Fibroblast of lung (primary cell): Measurements from ENCODE around the gene EDDM13.

Source experiments
- CTCF ChIP-seq, 2 donors: IDR thresholded peaks in 1 of 2; conservative IDR thresholded peaks in 1 of 2; 1 replicate in 1 of 2; 2 replicates in 1 of 2; pipeline ENCODE4 v1.5.1; 2011 to 2012; ENCODE audit warnings: low read length in 2 of 2, control low read depth in 1 of 2, inconsistent platforms in 1 of 2, low read depth in 1 of 2, mild to moderate bottlenecking in 1 of 2
- EZH2 ChIP-seq: IDR thresholded peaks from 2 replicates; pipeline ENCODE4 v1.5.1; 2012; ENCODE audit warnings: low read length, control low read depth, mild to moderate bottlenecking; ENCODE audit errors: missing control alignments

DNA sequence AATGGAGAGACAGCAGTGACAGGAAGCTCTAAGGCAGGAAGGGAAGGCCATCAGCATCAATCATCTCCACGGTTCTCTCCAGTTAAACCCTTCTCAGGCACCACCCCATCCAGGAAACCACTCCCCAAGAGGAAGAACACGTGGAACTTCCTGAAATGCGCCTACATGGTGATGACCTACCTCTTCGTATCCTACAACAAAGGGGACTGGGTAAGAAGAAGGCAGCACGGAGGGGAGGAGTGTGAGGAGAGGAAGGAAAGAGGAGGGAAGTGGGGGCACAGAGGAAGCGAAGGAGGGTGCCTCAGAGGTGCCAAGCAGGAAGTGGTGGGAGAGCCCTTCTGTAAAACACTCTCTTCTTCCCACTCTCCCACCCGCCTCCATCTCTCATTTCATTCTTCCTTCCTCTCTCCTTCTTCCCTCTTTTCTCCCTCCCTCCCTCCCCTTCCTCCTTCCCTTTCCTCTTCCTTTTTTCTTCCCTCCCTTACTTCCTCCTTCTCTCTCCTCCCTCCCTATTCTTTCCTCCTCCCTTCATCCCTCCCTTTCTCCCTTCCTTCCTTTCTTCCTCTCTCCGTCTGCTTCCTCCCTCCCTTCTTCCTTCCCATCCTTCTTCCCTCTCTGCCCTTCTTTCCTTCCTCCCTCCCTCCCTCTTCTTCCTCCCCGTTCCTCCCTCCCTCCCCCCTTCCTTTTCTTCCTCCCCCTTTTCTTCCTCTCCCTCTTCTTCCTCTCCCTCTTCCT, 29.5 kb downstream of the EDDM13 start:
- TF ChIP-seq CTCF (conservative IDR thresholded peaks at IDR 0.05 in 1 of 2, IDR thresholded peaks at IDR 0.05 in 1 of 2; ENCODE audit: low read depth in 1 of 2, low read length in 2 of 2) (no peak), EZH2 (no peak)
